AG20443 (cell line): Measurements from ENCODE around the gene NUDT22.

Experiments used
- DNase-seq: peaks from one replicate; pipeline ENCODE4 v3.0.0; 2012; ENCODE audit warnings: low spot score, mixed read lengths

The NUDT22 gene

DNA sequence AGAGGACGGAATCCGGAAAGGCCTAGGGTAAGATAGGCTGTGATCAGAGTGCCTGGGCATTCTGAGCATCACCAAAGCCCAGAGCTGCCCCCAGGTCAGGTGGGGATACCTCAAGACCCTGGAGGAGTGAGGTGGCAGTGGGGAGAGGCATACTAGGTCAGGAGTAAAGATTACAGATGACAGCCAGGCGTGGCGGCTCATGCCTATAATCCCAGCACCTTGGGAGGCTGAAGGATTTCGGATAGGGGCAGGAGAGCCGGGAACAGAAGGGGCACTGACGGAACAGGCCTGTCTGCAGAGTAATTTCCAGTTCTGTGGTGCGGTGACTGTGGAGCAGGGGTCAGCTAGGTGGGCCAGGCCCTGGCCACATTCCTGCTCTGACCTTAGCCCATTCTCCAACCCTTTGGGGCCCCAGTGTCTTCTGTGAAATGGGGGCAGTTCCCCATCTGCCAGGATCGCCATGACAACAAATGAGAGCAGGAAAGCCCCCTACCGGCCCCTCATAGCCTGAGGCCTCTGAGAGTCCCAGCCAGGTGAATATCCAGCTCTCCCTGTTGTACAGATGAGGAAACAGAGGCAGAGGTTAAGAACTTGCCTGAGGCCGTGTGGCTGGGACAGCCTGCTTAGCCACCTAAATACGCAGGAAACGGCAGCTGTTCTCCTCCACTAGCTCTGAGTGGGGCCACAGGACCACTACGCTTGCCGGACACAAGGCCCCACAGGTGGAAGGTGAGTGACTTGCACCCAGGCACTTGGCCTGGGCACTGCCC lies 49.1 kb downstream of the NUDT22 start:
- no peak for DNase-seq

- DNase-seq: no peak
Measured at GRCh38 chr11:64275841-64276240, 49.8 kb downstream of the NUDT22 start.

GRCh38 chr11:64276653-64277431 lies 50.8 kb downstream of the NUDT22 start:
- peak; percentile 77 for DNase-seq

DNA sequence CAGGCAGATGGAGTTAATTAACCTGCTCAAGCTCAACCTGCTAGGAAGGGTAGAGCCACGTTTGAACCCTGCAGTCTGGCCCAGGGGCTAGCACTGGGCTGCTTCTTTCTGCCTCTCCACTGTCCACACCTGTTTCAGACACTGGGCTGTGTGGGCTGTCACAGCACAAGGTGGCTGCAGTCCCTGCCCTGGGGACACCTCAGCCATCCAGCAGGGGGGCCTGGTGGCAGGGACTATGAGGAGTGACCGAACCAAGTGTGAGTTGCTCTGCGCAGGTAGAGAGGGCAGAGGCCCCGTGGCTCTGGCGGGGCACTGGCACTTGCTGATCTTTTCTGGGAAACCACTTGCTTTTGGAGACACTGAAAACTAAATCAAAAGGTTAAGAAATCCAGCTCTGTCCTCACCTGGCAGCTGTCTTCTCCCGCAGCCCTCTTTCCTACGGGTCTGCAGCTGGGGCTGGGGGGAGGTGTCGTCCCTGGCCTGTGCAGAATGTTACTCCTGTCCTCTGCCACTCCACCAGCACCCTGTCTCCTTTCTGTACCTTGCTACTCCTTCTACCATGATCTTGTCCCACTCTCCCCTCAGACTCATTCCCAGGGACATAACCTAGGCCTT lies 52.6 kb downstream of the NUDT22 start:
- DNase-seq: no peak
